HG03378 (cell line): ENCODE data around the gene NKX6-1.

ENCODE experiments used
- ATAC-seq: cut with Tn5 transposase; IDR thresholded peaks from one replicate; pipeline ENCODE4 v1.9.1; 2021; ENCODE audit warnings: mild to moderate bottlenecking, moderate library complexity; ENCODE audit not compliant: unreplicated experiment

NKX6-1 gene

DNA sequence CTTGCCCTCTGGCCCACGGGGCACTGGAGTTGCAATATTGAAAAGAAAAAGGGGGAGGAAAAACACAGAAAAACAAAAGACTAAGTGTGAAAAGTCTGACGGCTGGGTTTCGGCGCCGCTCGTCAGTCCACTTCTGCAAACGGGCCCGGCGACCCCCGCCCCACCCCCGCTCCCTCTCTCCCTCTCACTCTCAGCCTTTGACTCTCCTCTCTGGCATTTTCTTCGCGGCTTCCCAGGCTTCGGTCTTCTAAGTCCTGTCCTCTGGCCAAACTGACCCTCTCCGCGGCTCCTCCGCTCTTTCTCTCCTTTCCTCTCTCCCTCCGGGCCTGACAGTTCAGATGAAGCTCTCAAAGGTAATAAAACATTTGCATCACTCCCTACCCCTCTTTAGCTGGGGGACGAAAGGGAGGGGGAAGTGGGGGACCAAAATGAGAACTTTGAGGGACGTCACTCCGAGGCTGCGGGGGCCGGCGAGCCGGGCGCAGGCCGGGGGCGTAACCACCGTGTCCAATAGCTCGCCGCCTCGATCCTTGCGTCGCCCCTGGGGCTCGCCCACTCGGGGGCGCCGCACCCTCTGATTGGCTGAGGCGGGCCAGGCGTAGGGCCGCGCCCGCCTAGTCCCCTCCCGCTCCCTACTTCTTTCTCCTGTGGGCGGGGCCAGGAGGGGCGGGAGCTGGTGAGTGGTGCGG is at the start of gene NKX6-1:
TSS of gene NKX6-1 (minus strand) at position 358 of the 689 bp plus-strand sequence. CDS start 1,064 bp downstream, outside the sequence.
- ATAC-seq, result no peak

- ATAC-seq, result no peak
Measured at GRCh38 chr4:84547211-84547610, 48.1 kb upstream of the NKX6-1 start.

DNA sequence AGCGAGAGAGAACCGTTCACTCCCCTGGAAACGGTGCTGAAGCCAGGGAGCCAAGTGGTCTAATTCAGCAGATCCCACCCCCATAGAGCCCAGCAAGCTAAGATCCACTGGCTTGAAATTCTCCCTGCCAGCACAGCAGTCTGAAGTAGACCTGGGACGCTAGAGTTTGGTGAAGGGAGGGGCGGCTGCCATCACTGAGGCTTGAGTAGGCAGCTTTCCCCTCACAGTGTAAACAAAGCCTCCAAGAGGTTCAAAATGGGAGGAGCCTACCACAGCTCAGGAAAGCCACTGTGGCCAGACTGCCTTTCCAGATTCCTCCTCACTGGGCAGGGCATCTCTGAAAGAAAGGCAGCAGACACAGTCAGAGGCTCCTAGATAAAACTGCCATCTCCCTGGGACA is 46.0 kb upstream of the NKX6-1 start:
- no peak for ATAC-seq

DNA sequence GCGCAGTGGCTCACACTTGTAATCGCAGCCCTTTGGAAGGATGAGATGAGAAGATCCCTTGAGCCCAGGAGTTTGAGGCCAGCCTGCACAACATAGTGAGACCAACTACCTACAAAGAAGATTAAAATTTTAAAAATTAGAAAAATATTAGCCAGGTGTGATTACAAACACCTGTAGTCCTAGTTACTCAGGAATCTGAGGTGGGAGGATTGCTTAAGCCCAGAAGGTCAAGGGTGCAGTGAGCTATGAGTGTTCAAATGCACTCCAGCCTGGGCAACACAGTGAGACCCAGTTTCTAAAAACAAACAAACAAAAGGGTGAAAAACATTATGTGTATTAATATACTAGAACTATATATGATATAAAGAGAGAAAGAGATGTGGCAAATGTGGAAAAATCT is 36.8 kb upstream of the NKX6-1 start:
- ATAC-seq, result no peak

DNA sequence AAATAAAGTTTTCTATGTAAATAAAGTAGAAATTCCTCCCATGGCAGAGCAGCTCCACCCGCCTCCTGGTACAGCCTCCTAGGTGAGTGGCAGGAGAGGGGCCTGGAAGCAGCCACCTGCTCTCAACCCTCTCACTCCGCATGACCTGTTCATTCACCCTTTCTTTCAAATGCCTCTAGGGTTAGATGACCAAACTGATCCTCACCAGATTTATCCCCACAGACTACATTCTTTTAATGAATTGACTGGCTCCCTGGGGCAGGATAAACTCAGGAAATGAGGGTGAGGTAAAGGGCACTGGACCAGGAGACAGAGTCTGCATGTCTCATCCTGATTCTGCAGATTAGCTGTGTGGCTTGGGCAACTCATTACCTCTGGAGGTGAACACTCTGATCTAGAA is 32.6 kb upstream of the NKX6-1 start:
- no peak for ATAC-seq

DNA sequence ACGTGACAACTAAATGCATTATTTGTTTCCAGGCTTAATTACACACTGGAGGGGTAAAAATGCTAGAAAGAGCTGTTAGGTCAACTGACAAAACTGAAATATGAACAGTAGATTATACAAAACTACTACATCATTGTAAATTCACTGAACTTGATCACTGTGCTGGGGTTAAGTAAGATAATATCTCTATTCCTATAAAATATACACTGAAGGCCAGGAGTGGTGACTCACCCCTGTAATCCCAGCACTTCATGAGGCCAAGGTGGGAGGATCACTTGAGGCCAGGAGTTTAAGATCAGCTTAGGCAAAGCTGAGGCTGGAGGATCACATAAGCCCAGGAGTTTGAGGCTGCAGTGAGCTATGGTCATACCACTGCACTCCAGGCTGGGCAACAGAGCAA is 31.8 kb upstream of the NKX6-1 start:
- ATAC-seq, result no peak

DNA sequence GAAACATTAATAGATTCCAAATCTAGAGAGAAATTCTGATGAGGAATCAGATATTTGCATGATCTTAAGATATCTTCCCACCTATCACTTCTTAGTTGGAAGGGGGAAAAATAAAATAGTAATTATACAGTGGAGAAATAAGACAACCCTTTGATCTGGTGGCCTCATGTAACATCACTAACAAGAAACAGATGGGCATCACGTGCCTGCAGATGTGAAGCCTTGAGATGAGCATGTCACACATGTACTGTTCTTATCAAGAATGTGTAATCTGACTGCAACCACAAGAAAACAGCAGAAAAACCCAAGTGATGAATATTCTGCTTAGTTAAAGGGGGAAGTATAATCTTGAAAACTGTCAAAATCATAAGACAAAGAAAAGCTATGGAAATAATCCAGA is 31.4 kb upstream of the NKX6-1 start:
- no peak for ATAC-seq

GRCh38 chr4:84529169-84529751 is 30.2 kb upstream of the NKX6-1 start:
- peak; percentile 54 for ATAC-seq

DNA sequence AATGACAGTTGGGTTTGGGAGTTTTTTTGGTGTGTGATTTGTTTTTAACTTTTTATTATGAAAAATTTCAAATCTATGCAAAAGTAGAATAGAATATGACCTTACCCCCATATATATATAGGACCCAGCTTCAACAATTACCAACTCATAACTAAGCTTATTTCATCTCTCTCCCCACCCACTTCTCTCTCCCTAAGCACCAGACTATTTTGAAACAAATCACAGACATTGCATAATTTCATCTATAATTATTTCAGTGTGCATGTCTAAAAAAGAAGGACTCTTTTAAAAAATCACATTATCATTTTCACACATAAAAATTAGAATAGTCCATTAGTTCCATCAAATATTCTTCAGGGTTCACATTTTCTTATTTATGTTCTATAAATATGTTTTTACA is 28.3 kb upstream of the NKX6-1 start:
- no peak for ATAC-seq

DNA sequence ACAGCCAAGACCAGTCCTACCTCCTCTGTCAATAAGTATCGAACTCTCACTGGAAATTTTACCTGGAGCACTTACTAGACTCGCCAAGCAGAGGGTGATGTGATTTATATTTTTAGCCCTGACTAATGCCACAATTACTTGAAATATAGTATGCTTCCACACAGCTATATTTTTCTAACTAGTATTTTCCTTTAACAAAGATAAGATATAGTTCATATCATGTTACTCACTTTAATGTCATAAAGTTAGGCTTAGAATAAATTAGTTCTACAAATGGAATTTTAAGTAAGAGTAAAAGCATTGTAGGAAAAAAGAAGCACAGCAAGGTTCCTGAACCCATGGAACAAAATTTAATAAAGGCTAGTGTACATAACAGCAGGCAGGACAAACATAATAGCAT is 16.0 kb upstream of the NKX6-1 start:
- ATAC-seq, result no peak

GRCh38 chr4:84512277-84512676 is 13.2 kb upstream of the NKX6-1 start:
- ATAC-seq, result no peak

- no peak for ATAC-seq
Measured at GRCh38 chr4:84511703-84512102, 12.6 kb upstream of the NKX6-1 start.

- ATAC-seq, result no peak
Measured at GRCh38 chr4:84507941-84508340, 8.8 kb upstream of the NKX6-1 start.

DNA sequence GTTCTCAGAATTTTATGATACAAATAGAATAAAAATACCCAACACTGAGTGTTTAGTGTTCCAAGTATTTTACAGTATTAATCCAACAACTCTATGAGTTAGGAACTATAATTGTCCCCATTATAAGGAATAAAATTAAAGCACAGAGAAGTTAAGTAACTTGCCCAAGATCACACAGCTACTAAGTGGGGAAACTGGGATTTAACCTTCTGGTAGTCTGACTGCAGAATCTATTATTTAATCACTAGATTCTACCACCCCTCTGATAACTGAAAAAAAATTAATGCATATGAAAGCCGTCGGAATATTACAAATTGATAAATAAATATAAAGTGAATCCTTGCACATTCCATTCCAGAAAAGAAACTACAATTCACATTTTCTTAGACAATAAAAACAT is 5.7 kb upstream of the NKX6-1 start:
- ATAC-seq, result no peak

GRCh38 chr4:84503495-84504437 is 4.7 kb upstream of the NKX6-1 start:
- ATAC-seq, result peak; percentile 93

- ATAC-seq, result no peak
Measured at GRCh38 chr4:84502955-84503373, 3.9 kb upstream of the NKX6-1 start.

- ATAC-seq, result no peak
Measured at GRCh38 chr4:84502333-84502954, 3.4 kb upstream of the NKX6-1 start.

GRCh38 chr4:84501721-84502267 is 2.7 kb upstream of the NKX6-1 start:
- no peak for ATAC-seq

DNA sequence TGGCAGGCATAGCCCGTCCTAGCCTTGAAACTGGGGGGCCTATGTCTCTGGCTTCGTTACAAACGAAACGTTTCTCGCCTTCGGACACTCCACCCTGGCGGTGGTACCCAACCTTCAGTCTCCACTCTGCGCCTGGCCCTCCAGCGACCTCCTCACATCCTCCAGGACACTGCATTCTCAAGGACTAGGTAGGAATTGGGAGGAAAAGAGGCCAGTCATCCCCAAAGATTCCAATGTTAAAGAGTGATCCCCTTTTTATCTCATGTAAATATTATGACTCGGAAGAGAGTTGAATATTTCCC is 2.1 kb upstream of the NKX6-1 start:
- no peak for ATAC-seq

DNA sequence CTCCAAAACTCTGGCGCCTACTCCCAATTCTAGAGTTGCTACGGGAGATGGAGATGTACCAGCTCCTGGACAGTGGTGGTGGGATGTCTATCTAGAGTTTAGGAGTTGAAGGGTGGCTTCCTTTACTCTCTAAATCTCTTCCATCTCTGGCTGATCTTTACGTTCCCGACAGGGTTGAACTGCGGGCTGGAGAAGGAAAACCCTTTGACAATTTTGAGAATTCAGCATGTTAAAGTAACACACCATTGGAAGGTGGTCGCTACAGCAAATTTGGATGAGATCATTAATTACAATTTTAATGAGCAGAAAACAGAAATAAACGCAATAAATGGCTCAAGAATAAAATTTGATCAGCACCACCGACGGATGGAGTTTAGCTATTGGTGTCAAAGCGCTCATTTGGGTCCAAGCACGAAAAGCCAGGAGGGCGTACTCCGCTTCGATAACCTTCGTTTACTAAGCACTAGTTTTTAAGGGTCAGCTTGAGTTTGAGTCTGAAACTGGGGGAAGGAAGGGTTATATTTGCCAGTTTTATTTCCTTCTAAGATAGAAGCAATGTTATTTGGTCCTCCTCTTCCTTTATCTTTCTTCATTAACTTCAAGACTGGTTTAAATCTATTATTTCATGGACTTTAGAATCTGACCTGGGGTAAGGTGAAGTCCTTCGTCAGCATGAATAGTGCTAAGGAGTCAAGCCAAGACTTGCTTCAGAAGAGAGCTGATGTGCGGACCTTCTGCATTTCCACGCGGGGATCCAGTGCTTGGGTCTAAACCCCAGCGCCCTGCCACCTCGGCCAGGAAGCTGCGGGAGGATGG is 1.5 kb upstream of the NKX6-1 start:
- ATAC-seq, result no peak
